Coronary artery (tissue), 2 donors: Measurements from ENCODE around the gene IQSEC3.
"Not testable (repeated sequence)": the region's sequence is repeated elsewhere in the genome, so short reads cannot be mapped to it uniquely, and the experiment has no call there.

Experiments used
- DNase-seq: peaks from one replicate; pipeline ENCODE4 v3.0.0-alpha.2; 2017; ENCODE audit warnings: low spot score
- H3K27ac ChIP-seq, 2 donors: fragments of 200-600 bp; sonication (generic); one replicate each; pipeline ENCODE4 v1.5.1; 2016 to 2019
- H3K4me3 ChIP-seq: fragments of 200-600 bp; sonication (generic); 2 replicates; pipeline ENCODE4 v1.5.1; 2016; ENCODE audit warnings: mild to moderate bottlenecking, moderate library complexity
- TF ChIP-seq, protein P1 (sequence below): fragments of 200-600 bp; sonication (generic); IDR thresholded peaks from one replicate; pipeline ENCODE4 v1.5.1; 2019; ENCODE audit warnings: antibody characterized with exemption

Gene IQSEC3

DNA sequence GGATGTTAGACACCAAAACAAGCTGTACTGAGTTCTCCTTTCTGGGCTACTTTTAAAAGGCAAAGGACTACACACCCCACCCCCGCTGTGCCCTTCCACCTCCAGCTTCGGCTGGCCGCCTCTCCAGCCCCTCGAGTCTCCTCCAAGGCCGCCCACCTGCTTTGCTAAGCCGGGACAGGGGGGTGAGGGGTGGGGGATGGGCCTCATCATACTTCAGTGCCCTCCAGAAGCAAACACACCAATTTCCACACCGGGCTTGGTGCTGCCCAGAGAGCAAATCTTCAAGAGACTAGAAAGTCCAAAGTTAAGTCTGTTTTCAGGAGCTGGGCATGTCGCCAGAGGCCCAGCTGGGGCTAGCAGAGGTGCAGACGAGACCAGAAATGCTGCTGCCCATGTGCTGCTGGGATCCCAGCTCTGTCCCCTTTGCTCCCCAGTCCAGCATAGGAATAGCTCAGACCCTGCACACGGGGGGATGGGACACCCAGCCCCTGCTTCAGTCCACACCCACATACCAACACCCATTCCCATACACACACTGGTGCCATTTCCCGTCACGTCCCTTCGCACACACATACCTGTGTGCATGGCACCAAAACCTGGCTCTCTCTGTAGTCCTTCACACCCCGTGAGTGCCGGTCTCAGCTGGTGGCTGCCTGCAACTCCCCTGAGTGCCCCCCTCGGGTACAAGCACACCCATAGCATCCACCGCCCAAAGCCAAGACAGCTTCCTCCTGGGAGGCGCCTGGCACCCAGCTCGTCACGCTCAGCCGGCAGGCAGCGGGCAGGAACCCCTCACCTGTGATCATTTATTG lies 146.4 kb downstream of the IQSEC3 start:
- DNase-seq, result no peak
- peak overlapping the region; percentile 50 for H3K4me3 ChIP-seq

DNA sequence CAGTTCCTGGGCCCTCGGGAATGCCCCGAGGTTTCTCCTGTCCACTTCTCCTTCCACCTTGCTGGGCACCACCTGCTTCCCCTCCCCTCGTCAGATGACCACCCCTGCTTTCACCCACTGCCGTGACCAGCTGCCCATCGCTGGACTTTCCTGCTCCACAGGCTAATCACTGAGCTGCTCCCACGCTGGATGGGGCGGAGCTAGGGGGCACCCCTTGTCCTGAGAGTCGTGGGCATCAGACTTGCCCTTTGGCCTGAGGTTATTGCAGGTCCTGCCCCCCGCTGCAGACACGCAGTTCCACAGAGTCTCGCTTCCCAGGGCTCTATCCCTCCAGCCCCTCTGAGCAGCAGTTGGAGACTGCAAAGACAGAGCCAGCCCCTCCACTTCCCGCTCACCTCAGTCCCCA lies 147.0 kb downstream of the IQSEC3 start:
- H3K4me3 ChIP-seq, result peak overlapping the region; percentile 50
- no peak for DNase-seq
- no peak overlapping the region for H3K27ac ChIP-seq
- TF ChIP-seq, protein P1, sequence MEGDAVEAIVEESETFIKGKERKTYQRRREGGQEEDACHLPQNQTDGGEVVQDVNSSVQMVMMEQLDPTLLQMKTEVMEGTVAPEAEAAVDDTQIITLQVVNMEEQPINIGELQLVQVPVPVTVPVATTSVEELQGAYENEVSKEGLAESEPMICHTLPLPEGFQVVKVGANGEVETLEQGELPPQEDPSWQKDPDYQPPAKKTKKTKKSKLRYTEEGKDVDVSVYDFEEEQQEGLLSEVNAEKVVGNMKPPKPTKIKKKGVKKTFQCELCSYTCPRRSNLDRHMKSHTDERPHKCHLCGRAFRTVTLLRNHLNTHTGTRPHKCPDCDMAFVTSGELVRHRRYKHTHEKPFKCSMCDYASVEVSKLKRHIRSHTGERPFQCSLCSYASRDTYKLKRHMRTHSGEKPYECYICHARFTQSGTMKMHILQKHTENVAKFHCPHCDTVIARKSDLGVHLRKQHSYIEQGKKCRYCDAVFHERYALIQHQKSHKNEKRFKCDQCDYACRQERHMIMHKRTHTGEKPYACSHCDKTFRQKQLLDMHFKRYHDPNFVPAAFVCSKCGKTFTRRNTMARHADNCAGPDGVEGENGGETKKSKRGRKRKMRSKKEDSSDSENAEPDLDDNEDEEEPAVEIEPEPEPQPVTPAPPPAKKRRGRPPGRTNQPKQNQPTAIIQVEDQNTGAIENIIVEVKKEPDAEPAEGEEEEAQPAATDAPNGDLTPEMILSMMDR, result no peak

More for the DNA sequence above, 146.4 kb downstream of the IQSEC3 start:
- TF ChIP-seq, protein P1, result no peak
- peak overlapping the region in 1 of 2 donors; percentile 68 for H3K27ac ChIP-seq

DNA sequence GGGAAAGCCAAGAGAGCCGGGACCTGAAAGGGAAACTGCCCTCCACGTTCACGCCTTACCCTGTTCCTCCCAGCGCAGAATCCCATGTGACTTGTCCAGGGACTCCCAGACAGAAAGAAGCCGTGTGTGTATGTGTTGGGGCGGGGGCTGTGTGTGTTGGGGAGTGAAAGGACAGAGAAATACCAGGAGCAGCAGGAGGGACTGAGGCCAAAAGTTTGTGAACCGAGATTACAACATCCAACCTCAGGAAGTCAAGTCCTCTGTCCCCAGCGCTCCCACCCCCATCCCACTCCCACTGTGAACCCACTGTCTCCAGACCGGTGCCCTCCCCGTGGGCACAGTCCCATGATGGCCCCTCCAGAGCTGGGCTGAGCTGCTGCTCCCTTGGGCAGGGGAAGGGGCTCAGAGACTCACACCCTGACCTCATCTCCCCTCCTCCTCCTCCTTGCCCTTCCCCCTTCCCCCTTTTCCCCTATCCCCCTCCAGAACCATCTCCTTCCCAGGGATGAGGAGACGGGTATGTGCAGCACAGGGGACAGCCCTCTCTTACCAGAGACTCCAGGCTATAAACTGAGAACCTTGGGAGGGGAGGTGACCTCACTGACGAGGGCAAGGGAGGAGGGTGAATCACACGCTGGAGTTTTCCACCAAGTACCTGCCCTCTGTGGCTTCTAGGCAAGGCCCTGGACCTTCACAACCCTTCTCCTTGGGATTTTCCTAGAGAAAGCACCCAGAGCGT lies 147.6 kb downstream of the IQSEC3 start, which contains the start of gene SLC6A12:
Gene SLC6A12, minus strand, starts transcription at position 155 of the 739 bp plus-strand sequence. CDS start 4,171 bp downstream, outside the sequence.
- H3K27ac ChIP-seq, result no peak within 1 kb of the TSS
- TF ChIP-seq, protein P1, result no peak
- H3K4me3 ChIP-seq, result peak within 1 kb of the TSS; percentile 50
- no peak for DNase-seq

DNA sequence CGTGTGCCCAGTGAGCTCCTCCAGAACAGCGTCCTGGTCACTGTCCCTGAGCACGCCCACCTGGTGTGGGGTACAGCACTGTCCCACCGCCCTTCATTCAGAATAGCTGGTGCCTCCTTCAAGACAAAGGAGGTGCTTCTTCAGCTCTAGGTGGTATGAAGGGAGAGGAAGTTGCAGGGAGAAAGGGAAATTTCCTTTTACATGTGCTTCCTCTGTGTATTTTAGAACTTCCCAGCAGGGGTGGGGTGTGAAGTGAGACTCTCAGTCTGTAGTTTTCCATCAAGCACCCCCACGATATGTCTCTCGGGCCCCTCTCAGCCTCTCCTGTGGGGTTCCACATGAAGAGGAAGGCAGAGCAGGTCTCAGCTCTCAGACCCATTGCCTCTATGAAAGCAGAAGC lies 148.5 kb downstream of the IQSEC3 start:
- TF ChIP-seq, protein P1, result no peak
- no peak for DNase-seq
- no peak overlapping the region for H3K27ac ChIP-seq
- no peak overlapping the region for H3K4me3 ChIP-seq

DNA sequence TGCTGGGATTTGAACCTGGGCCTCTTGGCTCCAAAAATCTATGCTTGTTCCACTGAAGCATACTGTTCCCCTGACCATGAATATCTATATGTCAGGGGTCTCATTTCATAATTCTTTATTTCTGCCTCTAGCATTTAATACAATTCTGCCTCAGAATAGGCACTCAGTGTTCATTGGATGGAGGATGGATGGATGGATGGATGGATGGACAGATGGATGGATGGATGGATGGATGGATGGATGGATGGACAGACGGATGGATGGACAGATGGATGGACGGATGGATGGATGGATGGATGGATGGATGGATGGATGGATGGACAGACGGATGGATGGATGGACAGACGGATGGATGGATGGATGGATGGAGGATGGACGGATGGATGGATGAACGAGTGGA lies 150.5 kb downstream of the IQSEC3 start:
- not testable (repeated sequence) for H3K27ac ChIP-seq, DNase-seq, H3K4me3 ChIP-seq

DNA sequence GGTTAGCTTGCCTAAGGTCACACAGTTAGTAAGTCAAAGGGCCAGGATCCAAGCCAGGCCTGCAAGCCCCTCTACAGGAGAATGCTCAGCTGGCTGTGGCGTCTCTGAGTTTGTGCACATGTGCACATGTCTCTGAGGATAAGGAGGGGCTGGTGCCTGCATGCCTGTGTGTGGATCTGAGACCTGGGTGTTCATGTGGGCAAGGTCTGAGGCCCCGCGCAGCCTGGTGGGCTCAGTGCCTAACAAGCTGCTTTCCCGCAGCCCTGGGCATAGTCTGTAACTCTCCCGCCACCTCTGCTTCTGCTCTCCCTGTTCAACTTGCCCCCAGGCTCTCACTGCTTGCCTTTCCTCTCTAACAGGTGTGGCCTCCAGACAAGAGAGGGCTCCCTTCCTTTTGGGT lies 151.7 kb downstream of the IQSEC3 start:
- TF ChIP-seq, protein P1, result no peak
- Histone ChIP-seq H3K4me3 (no peak overlapping the region), H3K27ac (no peak overlapping the region)
- DNase-seq, result no peak

DNA sequence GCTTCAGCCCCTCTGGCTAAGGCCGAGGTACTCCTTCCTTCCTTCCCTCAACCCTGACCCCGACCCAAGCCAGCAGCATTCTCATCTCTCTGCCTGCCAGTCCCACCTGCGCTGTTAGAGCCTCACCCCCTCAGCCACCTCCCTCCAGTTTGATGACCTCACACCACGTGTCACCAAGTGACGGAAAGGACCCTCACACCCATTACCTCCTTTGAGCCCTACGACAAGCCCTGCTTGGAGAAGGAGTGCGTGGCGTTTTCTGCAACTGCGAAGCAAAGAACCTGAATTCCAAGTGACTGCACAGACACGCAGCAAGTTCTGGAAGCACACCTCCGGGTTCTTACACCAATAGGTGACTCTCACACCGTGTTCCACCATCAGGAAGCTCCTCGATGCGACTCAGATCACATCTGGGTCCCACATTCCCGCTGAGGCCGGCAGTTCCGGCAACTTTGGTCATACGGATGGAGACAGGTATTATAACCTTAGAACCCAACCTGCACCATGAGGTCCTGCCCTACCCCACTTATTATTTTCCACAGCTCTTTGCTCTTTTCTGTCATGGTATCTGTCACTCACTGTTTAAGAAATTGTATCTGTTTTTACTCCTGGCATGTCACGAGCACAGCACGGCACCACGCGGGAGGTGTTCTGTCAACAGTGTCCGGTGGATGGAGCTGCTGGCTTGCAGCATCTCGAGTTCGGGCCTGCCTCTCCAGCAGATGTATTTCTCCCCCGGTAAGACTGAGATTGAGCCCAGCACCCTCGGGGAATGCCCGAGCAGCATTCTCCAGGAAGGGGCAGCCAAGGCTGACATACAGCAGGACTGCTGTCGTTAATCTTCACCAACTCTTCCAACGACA lies 152.4 kb downstream of the IQSEC3 start:
- H3K27ac ChIP-seq, result no peak overlapping the region
- TF ChIP-seq, protein P1, result no peak
- DNase-seq, result no peak
- no peak overlapping the region for H3K4me3 ChIP-seq
